WTC11 (cell line): ENCODE measurements around the gene FAM120AOS.

Source experiments
- ELF4 ChIP-seq: sonication (generic); formaldehyde crosslinking; IDR thresholded peaks from 2 replicates; pipeline ENCODE4 v1.8.1; 2022; ENCODE audit warnings: low read depth, mild to moderate bottlenecking, moderate library complexity, missing genetic modification reagents
- ESRRA ChIP-seq: sonication (generic); formaldehyde crosslinking; IDR thresholded peaks from 2 replicates; pipeline ENCODE4 v1.8.1; 2022; ENCODE audit warnings: mild to moderate bottlenecking, missing genetic modification reagents, borderline replicate concordance
- OVOL2 ChIP-seq: fragments of 250-450 bp; sonication (Bioruptor Pico); IDR thresholded peaks from 2 replicates; pipeline ENCODE4 v1.9.0; 2021; ENCODE audit warnings: mild to moderate bottlenecking, borderline replicate concordance
- TEAD1 ChIP-seq: sonication (generic); formaldehyde crosslinking; IDR thresholded peaks from 2 replicates; pipeline ENCODE4 v1.8.0; 2022; ENCODE audit warnings: mild to moderate bottlenecking, missing genetic modification reagents
- ZNF416 ChIP-seq: fragments of 250-450 bp; sonication (Bioruptor Pico); IDR thresholded peaks from 2 replicates; pipeline ENCODE4 v1.9.0; 2021; ENCODE audit warnings: mild to moderate bottlenecking, inconsistent platforms
- TF ChIP-seq, protein P1 (sequence below): fragments of 200-600 bp; IDR thresholded peaks from 2 replicates; pipeline ENCODE4 v1.8.0; 2022; ENCODE audit warnings: antibody characterized with exemption
- TF ChIP-seq, protein P2 (sequence below): fragments of 250-450 bp; sonication (Bioruptor Pico); IDR thresholded peaks from 2 replicates; pipeline ENCODE4 v1.9.0; 2021; ENCODE audit warnings: mild to moderate bottlenecking, borderline replicate concordance
- TF ChIP-seq, protein P3 (sequence below): sonication (generic); formaldehyde crosslinking; IDR thresholded peaks from 2 replicates; pipeline ENCODE4 v1.8.1; 2022; ENCODE audit warnings: mild to moderate bottlenecking, missing genetic modification reagents, moderate library complexity, borderline replicate concordance
- TF ChIP-seq, protein P4 (sequence below): sonication (generic); formaldehyde crosslinking; IDR thresholded peaks from 2 replicates; pipeline ENCODE4 v1.8.0; 2022; ENCODE audit warnings: mild to moderate bottlenecking, missing genetic modification reagents
- TF ChIP-seq, protein P5 (sequence below): fragments of 250-450 bp; sonication (Bioruptor Pico); IDR thresholded peaks from 2 replicates; pipeline ENCODE4 v2.1.2; 2022; ENCODE audit warnings: mild to moderate bottlenecking, moderate library complexity
- TF ChIP-seq, protein P6 (sequence below): sonication (generic); formaldehyde crosslinking; conservative IDR thresholded peaks from 2 replicates; pipeline ENCODE4 v1.8.1; 2022; ENCODE audit warnings: mild to moderate bottlenecking, missing genetic modification reagents
- TF ChIP-seq, protein P7 (sequence below): sonication (generic); formaldehyde crosslinking; IDR thresholded peaks from 2 replicates; pipeline ENCODE4 v1.8.0; 2022; ENCODE audit warnings: mild to moderate bottlenecking, missing genetic modification reagents

DNA sequence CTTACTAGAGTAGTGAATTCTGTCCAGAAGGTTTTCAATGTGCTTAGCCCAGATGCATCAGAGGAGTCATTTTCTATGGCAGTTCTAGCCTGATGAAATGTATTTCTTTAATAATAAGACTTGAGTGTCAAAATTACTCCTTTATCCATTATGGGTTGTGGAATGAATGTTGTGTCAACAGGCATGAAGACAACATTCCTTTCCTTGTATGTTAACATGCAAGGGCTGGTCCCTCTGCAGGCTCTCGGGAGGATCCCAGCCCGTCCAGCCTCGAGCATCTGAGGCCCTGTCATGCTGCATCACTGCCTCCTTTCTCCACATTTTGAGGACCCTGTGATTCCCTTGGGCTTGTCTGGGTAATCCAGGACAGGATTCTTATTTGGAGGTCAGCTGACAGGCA lies 42.9 kb upstream of the FAM120AOS start:
- TF ChIP-seq, protein P1, sequence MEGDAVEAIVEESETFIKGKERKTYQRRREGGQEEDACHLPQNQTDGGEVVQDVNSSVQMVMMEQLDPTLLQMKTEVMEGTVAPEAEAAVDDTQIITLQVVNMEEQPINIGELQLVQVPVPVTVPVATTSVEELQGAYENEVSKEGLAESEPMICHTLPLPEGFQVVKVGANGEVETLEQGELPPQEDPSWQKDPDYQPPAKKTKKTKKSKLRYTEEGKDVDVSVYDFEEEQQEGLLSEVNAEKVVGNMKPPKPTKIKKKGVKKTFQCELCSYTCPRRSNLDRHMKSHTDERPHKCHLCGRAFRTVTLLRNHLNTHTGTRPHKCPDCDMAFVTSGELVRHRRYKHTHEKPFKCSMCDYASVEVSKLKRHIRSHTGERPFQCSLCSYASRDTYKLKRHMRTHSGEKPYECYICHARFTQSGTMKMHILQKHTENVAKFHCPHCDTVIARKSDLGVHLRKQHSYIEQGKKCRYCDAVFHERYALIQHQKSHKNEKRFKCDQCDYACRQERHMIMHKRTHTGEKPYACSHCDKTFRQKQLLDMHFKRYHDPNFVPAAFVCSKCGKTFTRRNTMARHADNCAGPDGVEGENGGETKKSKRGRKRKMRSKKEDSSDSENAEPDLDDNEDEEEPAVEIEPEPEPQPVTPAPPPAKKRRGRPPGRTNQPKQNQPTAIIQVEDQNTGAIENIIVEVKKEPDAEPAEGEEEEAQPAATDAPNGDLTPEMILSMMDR: no peak
- TF ChIP-seq ELF4 (CRISPR knock-in tag) (no peak), OVOL2 (no peak), ZNF416 (no peak), ESRRA (CRISPR knock-in tag) (no peak), TEAD1 (CRISPR knock-in tag) (no peak)
- TF ChIP-seq, protein P2, sequence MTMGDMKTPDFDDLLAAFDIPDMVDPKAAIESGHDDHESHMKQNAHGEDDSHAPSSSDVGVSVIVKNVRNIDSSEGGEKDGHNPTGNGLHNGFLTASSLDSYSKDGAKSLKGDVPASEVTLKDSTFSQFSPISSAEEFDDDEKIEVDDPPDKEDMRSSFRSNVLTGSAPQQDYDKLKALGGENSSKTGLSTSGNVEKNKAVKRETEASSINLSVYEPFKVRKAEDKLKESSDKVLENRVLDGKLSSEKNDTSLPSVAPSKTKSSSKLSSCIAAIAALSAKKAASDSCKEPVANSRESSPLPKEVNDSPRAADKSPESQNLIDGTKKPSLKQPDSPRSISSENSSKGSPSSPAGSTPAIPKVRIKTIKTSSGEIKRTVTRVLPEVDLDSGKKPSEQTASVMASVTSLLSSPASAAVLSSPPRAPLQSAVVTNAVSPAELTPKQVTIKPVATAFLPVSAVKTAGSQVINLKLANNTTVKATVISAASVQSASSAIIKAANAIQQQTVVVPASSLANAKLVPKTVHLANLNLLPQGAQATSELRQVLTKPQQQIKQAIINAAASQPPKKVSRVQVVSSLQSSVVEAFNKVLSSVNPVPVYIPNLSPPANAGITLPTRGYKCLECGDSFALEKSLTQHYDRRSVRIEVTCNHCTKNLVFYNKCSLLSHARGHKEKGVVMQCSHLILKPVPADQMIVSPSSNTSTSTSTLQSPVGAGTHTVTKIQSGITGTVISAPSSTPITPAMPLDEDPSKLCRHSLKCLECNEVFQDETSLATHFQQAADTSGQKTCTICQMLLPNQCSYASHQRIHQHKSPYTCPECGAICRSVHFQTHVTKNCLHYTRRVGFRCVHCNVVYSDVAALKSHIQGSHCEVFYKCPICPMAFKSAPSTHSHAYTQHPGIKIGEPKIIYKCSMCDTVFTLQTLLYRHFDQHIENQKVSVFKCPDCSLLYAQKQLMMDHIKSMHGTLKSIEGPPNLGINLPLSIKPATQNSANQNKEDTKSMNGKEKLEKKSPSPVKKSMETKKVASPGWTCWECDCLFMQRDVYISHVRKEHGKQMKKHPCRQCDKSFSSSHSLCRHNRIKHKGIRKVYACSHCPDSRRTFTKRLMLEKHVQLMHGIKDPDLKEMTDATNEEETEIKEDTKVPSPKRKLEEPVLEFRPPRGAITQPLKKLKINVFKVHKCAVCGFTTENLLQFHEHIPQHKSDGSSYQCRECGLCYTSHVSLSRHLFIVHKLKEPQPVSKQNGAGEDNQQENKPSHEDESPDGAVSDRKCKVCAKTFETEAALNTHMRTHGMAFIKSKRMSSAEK (CRISPR knock-in tag): no peak
- TF ChIP-seq, protein P3, sequence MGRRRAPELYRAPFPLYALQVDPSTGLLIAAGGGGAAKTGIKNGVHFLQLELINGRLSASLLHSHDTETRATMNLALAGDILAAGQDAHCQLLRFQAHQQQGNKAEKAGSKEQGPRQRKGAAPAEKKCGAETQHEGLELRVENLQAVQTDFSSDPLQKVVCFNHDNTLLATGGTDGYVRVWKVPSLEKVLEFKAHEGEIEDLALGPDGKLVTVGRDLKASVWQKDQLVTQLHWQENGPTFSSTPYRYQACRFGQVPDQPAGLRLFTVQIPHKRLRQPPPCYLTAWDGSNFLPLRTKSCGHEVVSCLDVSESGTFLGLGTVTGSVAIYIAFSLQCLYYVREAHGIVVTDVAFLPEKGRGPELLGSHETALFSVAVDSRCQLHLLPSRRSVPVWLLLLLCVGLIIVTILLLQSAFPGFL (CRISPR knock-in tag): no peak
- TF ChIP-seq, protein P4, sequence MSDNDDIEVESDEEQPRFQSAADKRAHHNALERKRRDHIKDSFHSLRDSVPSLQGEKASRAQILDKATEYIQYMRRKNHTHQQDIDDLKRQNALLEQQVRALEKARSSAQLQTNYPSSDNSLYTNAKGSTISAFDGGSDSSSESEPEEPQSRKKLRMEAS (CRISPR knock-in tag): no peak
- TF ChIP-seq, protein P5, sequence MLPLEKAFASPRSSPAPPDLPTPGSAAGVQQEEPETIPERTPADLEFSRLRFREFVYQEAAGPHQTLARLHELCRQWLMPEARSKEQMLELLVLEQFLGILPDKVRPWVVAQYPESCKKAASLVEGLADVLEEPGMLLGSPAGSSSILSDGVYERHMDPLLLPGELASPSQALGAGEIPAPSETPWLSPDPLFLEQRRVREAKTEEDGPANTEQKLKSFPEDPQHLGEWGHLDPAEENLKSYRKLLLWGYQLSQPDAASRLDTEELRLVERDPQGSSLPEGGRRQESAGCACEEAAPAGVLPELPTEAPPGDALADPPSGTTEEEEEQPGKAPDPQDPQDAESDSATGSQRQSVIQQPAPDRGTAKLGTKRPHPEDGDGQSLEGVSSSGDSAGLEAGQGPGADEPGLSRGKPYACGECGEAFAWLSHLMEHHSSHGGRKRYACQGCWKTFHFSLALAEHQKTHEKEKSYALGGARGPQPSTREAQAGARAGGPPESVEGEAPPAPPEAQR (CRISPR knock-in tag): no peak
- TF ChIP-seq, protein P6, sequence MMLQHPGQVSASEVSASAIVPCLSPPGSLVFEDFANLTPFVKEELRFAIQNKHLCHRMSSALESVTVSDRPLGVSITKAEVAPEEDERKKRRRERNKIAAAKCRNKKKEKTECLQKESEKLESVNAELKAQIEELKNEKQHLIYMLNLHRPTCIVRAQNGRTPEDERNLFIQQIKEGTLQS: no peak
- TF ChIP-seq, protein P7, sequence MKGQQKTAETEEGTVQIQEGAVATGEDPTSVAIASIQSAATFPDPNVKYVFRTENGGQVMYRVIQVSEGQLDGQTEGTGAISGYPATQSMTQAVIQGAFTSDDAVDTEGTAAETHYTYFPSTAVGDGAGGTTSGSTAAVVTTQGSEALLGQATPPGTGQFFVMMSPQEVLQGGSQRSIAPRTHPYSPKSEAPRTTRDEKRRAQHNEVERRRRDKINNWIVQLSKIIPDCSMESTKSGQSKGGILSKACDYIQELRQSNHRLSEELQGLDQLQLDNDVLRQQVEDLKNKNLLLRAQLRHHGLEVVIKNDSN (CRISPR knock-in tag): no peak
